Measurements from ENCODE around the gene NPAS4.
"Not testable (repeated sequence)": the region's sequence is repeated elsewhere in the genome, so short reads cannot be mapped to it uniquely, and the experiment has no call there.

The NPAS4 gene

GRCh38 chr11:66420671-66421476 lies at the start of gene NPAS4:
Gene NPAS4, plus strand, starts transcription at chr11:66421035. Its CDS starts 145 bp downstream, at chr11:66421180.
- DNase-seq (ENCODE audit: low read depth in 2 of 2) = no peak

DNA sequence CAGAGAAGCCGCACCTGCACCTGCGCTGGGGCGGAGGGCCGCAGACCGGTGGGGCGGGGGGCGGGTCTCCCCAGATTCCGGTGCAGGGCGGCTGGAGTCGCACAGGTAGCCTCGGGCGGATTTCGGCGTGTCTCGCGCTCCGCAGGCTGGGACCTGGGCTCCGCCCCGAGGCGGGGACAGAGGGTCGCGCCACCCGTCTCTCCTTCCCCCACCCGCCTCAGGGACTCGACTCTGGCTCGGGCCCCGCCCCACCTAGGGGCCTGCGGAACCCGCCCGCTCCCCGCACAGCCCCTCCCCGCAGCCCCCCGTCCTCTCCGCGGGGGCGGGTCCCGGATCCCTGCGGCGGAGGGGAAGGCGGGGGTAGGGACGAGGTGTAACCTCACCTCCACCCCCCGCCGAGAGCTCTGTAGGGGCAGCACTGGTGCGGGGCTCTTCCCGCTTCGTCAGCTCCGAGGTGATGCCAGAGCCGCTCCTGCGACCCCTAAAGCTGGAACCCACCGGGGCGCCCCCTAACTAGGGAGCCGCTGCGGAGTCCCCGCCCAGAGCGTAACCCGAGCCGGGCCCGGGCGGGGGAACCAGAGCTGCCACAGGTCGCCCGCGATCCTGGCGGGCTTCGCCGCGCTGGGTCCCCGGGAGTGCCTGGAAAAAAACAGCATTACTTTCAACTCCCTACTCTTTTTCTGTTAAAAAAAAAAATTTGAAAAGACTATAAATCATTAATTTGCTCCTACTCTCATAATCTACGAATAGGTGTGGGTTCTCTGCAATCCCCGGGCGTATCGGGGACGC lies 49.0 kb upstream of the NPAS4 start, which contains the start of gene SLC29A2:
TSS of gene SLC29A2 (minus strand) at position 134 of the 789 bp plus-strand sequence. CDS start 169 bp downstream, outside the sequence.
- DNase-seq (ENCODE audit: low read depth in 2 of 2) = peak; percentile 58 to 64

DNA sequence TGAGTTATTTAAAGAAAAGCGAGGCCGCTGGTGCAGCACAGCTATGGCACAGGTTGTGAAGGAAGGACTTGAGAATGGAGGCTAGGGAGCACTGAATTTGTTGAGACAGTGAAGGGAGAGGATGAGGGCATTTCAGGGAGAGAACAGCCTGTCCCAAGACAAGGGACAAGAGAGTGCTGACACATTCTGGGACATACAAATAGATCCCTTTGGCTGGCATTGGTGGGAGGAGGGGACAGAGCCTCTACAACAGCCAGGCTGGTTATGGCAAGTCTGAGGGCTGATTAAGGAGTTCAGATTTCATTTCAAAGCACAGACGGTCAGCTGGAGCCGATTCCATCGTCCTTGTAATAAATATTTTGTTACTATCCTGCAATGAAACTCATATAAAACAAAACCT lies 47.6 kb upstream of the NPAS4 start:
- no peak for DNase-seq (ENCODE audit: low read depth in 2 of 2)

DNA sequence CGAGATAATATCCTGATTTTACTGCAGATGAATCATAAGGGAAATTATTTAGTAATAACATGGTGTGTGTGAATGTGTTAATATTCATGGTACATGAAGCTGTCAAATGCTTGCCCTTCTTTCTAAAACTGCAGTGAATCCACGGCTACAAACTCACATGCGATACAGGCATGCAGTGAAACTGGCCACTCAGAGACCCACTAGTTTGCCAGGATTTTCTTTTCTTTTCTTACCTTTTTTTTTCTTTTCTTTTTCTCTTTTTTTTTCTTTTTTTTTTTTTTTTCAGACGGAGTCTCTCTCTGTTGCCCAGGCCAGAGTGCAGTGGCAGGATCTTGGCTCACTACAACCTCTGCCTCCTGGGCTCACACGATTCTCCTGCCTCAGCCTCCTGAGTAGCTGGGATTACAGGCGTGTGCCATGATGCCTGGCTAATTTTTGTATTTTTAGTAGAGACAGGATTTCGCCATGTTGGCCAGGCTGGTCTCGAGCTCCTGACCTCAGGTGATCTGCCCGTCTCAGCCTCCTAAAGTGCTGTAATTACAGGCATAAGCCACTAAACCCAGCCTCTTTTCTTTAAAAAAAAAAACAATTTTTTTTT lies 47.0 kb upstream of the NPAS4 start:
- not testable (repeated sequence) for DNase-seq (ENCODE audit: low read depth in 2 of 2)

DNA sequence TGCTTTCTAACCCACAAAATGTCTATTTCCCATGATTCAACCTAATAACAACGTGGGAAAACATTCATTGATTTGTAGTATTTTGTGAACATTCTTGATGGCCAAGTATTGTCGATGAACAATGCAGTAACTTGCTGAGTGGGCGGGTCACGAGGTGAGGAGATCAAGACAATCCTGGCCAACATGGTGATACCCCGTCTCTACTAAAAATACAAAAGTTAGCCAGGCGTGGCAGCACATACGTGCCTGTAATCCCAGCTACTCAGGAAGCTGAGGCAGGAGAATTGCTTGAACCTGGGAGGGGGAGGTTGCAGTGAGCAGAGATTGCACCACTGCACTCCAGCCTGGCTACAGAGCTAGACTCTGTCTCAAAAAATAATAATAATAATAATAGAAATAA lies 40.6 kb upstream of the NPAS4 start:
- not testable (repeated sequence) for DNase-seq (ENCODE audit: low read depth in 2 of 2)

GRCh38 chr11:66384316-66384715 lies 36.5 kb upstream of the NPAS4 start:
- DNase-seq (ENCODE audit: low read depth in 2 of 2) = not testable (repeated sequence)

GRCh38 chr11:66386171-66387069 lies 34.4 kb upstream of the NPAS4 start:
- DNase-seq (ENCODE audit: low read depth in 2 of 2) = peak; percentile 37 to 62

GRCh38 chr11:66388780-66389386 lies 32.0 kb upstream of the NPAS4 start:
- peak; percentile 23 to 57 for DNase-seq (ENCODE audit: low read depth in 2 of 2)

- DNase-seq (ENCODE audit: low read depth in 2 of 2) = no peak
These were observed 29.5 kb upstream of the NPAS4 start for GRCh38 chr11:66391322-66391721.

GRCh38 chr11:66393954-66394353 lies 26.9 kb upstream of the NPAS4 start:
- no peak for DNase-seq (ENCODE audit: low read depth in 2 of 2)

DNA sequence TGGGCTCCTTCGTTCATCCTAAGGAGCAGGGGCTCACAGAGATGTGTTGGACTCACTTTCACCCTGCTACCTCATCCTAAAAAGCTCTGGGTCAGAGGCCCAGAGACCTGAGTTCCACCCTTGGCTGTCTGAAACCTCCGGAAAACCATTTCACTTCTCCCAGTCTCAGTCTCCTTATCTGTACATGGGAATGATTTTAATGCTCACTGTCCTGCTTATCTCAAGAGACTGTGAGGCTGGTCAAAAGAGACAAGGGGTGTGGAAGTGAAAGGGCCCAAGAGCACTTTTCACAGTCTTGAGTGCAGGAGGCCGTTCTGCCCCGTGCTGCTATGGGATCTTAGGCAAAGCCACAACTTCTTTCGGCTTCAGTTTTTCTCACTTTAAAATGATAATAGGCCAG lies 13.2 kb upstream of the NPAS4 start:
- no peak for DNase-seq (ENCODE audit: low read depth in 2 of 2)

- peak; percentile 69 to 74 for DNase-seq (ENCODE audit: low read depth in 2 of 2)
These were observed 12.2 kb upstream of the NPAS4 start for GRCh38 chr11:66408488-66409214.

DNA sequence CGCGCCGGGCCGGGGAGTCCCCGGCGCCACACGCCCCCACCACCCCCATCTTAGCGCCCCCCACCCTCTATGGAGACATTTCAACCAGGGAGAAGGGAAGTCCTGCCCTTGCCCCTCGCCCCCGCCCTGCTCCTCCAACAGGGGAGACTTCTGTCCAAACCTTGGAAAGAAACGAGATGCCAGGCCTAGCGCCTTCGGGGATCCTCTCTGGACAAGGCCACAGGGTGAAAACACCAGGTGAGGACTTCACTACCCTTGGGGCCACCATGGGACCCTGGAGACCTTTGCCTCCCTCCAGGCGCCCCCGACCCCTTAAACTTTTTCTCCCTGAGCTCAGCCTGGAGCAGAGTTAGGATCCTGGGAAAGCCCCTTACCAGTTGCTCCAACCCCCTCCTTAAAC lies 11.6 kb upstream of the NPAS4 start:
- no peak for DNase-seq (ENCODE audit: low read depth in 2 of 2)

DNA sequence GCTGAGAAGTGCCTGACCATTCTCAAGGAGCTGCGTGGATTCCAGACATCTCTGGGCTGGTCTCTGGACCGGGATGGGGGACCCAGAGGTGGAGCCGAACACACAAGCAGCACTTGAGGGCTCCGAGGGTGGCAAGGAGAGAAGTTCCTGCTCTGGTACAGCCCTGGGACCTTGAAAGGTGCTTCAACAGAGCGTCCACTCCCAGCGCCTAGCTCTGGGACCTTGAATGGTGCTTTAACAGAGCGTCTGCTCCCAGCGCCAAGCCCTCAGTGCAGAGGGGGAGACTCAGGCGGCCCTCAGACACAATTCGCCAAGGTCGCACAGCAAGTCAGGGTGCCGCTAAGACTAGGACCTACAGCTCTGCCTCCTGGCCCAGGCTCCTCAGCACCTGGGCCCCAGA lies 10.6 kb upstream of the NPAS4 start:
- DNase-seq (ENCODE audit: low read depth in 2 of 2) = no peak

DNA sequence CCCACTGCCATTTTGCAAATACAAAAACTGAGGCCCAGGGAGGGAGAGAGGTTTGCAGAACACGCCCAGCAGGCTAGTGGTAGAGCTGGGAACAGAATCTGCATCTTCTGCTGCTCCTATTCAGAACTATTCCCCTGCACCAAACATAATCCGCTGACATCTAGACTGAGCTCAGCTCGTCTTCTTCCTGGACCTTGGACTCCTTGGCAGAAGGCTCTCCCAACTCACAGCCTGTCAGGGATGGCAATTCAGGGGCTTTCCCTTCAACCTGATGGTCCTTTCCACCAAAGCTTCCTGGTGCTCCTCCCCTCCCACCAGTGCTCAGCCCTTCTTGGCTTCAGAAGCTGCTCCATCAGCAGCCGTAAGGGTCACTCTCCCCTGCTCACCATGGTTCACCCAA lies 9.5 kb upstream of the NPAS4 start:
- DNase-seq (ENCODE audit: low read depth in 2 of 2) = no peak

DNA sequence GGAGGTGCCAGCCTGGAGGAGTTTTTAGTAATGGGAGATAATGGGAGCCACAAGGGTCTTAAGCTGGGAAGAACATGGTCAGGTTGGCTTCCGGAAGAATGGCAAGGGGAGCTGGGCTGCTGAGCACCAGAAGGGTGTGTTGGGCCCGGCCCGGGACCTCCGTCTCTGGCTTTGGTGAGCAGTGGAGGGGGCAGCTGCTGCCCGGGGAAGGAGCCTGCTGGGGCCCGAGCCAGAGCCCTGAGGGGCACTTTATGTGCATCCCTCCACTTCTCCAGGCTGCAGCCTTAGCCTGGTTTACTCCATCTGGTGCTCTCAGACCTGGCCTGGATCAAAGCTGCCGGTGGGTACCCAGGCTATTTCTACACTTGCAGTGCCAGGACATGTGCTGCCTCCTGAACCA lies 8.7 kb upstream of the NPAS4 start:
- no peak for DNase-seq (ENCODE audit: low read depth in 2 of 2)

GRCh38 chr11:66413167-66413566 lies 7.7 kb upstream of the NPAS4 start:
- no peak for DNase-seq (ENCODE audit: low read depth in 2 of 2)

GRCh38 chr11:66414120-66414934 lies 6.5 kb upstream of the NPAS4 start:
- no peak for DNase-seq (ENCODE audit: low read depth in 2 of 2)

DNA sequence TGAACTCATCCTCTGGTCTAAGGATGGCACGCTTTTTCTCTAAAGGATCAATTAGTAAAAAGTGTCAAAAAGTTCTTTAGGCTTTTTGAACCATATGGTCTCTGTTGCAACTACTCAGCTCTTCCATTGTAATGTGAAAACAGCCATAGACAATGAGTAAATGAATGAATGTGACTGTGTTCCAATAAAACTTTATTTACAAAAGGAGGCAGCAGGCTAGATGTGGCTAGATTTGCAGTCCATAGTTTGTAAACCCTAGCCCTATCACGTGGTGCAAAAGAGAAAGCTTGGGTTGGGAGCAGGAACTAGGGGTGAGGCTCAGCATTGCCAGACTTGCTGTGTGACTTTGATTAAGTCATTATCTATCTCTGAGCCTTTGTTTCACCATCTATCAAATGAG lies 5.4 kb upstream of the NPAS4 start:
- no peak for DNase-seq (ENCODE audit: low read depth in 2 of 2)
